ENCODE measurements around the gene HOMER2.
A peak's percentile ranks its signal among the peaks of the same experiment; 100 is the strongest.

The HOMER2 gene

GRCh38 chr15:82993144-82993543, 40.6 kb upstream of the HOMER2 start:
- Histone ChIP-seq H3K79me2 (ENCODE audit: insufficient read depth, low read length) (peaks cover 12% of the 10 kb centered on the region; the same call in 1 of the 2 replicates), H4K20me1 (ENCODE audit: insufficient read depth, low read length, poor library complexity, severe bottlenecking) (peaks cover 2% of the 10 kb centered on the region), H2AFZ (ENCODE audit: low read length) (no peak overlapping the region), H3K9me3 (ENCODE audit: insufficient read depth, low read depth, low read length) (no peaks in the 10 kb centered on the region), H3K4me1 (ENCODE audit: insufficient read depth, low read length, poor library complexity, severe bottlenecking) (peaks cover 5% of the 10 kb centered on the region), H3F3A (ENCODE audit: low read depth) (no peaks in the 10 kb centered on the region), H3K9ac (ENCODE audit: low read depth, low read length, poor library complexity, severe bottlenecking) (no peak overlapping the region), H3K4me2 (ENCODE audit: low read depth, low read length, poor library complexity, severe bottlenecking) (no peak overlapping the region), H3K9me2 (replicated peaks; ENCODE audit: low read depth, low read length) (no peaks in the 10 kb centered on the region), H3K36me3 (ENCODE audit: insufficient read depth, low read length) (peaks cover 9% of the 10 kb centered on the region; the same call in 1 of the 2 replicates), H3K4me3 (ENCODE audit: low read length, poor library complexity, severe bottlenecking) (no peak overlapping the region), H3K27me3 (ENCODE audit: insufficient read depth, low read length, poor library complexity, severe bottlenecking) (no peaks in the 10 kb centered on the region)
- TF ChIP-seq CTCF (conservative IDR thresholded peaks at IDR 0.05; ENCODE audit: low read length) (no peak), EZH2phosphoT487 (IDR thresholded peaks at IDR 0.05; ENCODE audit: borderline replicate concordance) (no peak)

- Histone ChIP-seq H3K36me3 (ENCODE audit: insufficient read depth, low read length) (peaks cover 9% of the 10 kb centered on the region; the same call in 1 of the 2 replicates), H2AFZ (ENCODE audit: low read length) (no peak overlapping the region), H3K9me2 (replicated peaks; ENCODE audit: low read depth, low read length) (no peaks in the 10 kb centered on the region), H3K4me1 (ENCODE audit: insufficient read depth, low read length, poor library complexity, severe bottlenecking) (peaks cover 6% of the 10 kb centered on the region), H3F3A (ENCODE audit: low read depth) (no peaks in the 10 kb centered on the region), H3K9ac (ENCODE audit: low read depth, low read length, poor library complexity, severe bottlenecking) (no peak overlapping the region), H3K4me3 (ENCODE audit: low read length, poor library complexity, severe bottlenecking) (no peak overlapping the region), H4K20me1 (ENCODE audit: insufficient read depth, low read length, poor library complexity, severe bottlenecking) (peaks cover 5% of the 10 kb centered on the region), H3K4me2 (ENCODE audit: low read depth, low read length, poor library complexity, severe bottlenecking) (no peak overlapping the region), H3K9me3 (ENCODE audit: insufficient read depth, low read depth, low read length) (no peaks in the 10 kb centered on the region), H3K79me2 (ENCODE audit: insufficient read depth, low read length) (peaks cover 18% of the 10 kb centered on the region), H3K27me3 (ENCODE audit: insufficient read depth, low read length, poor library complexity, severe bottlenecking) (no peaks in the 10 kb centered on the region)
- TF ChIP-seq EZH2phosphoT487 (IDR thresholded peaks at IDR 0.05; ENCODE audit: borderline replicate concordance), result no peak
- TF ChIP-seq CTCF (conservative IDR thresholded peaks at IDR 0.05; ENCODE audit: low read length), result no peak
Measured at GRCh38 chr15:82992436-82992998, 40.0 kb upstream of the HOMER2 start.

GRCh38 chr15:82986442-82986780, 33.9 kb upstream of the HOMER2 start:
- H3K9ac ChIP-seq (ENCODE audit: low read depth, low read length, poor library complexity, severe bottlenecking), result peak overlapping the region; percentile 89
- H3F3A ChIP-seq (ENCODE audit: low read depth), result no peaks in the 10 kb centered on the region
- H3K4me2 ChIP-seq (ENCODE audit: low read depth, low read length, poor library complexity, severe bottlenecking), result peak overlapping the region; percentile 88
- TF ChIP-seq EZH2phosphoT487 (IDR thresholded peaks at IDR 0.05; ENCODE audit: borderline replicate concordance) (no peak), CTCF (conservative IDR thresholded peaks at IDR 0.05; ENCODE audit: low read length) (no peak)
- H3K4me3 ChIP-seq (ENCODE audit: low read length, poor library complexity, severe bottlenecking), result peak overlapping the region; percentile 93
- H3K9me2 ChIP-seq (replicated peaks; ENCODE audit: low read depth, low read length), result no peaks in the 10 kb centered on the region
- H3K4me1 ChIP-seq (ENCODE audit: insufficient read depth, low read length, poor library complexity, severe bottlenecking), result peaks cover 22% of the 10 kb centered on the region
- H3K27me3 ChIP-seq (ENCODE audit: insufficient read depth, low read length, poor library complexity, severe bottlenecking), result no peaks in the 10 kb centered on the region
- peaks cover 11% of the 10 kb centered on the region for H4K20me1 ChIP-seq (ENCODE audit: insufficient read depth, low read length, poor library complexity, severe bottlenecking)
- peak overlapping the region; percentile 98 for H2AFZ ChIP-seq (ENCODE audit: low read length)
- H3K9me3 ChIP-seq (ENCODE audit: insufficient read depth, low read depth, low read length), result no peaks in the 10 kb centered on the region
- peaks cover 49% of the 10 kb centered on the region for H3K79me2 ChIP-seq (ENCODE audit: insufficient read depth, low read length)
- H3K36me3 ChIP-seq (ENCODE audit: insufficient read depth, low read length), result peaks cover 9% of the 10 kb centered on the region; the same call in 1 of the 2 replicates

All from Loucy (cell line).